ENCODE results near the gene B2M. TPM values are rescaled to one million over a fixed set of nuclear protein-coding genes. Genes with fewer than 3 reads are reported as not detected.
"Not testable (repeated sequence)": the region's sequence is repeated elsewhere in the genome, so short reads cannot be mapped to it uniquely, and the experiment has no call there.

Gene B2M
- total RNA-seq, 2 experiments from 2014 or later: 6,300 to 6,473 TPM

DNA sequence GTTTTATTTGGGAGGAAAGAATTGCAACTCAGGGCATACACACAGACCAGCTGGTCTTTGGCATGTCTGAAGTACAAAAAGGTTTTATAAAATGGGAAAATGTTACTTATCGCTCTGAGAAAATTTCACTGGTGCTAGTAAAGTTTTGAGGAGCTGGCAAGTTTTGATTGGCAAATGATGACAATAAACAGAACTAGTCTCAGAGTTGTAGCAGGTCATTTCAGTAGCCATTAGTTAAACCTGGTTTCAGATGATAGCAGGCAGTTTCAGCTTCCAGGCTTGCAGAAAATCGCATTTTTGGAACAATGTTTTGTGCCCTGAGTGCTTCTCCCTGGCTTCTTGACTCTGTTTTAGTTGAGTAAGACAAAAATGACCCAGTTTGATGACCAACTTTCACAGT, 10.7 kb downstream of the B2M start:
- H3K27ac Mint-ChIP-seq: peak overlapping the region; percentile 94
- no peak for DNase-seq
- H3K4me3 Mint-ChIP-seq: peak overlapping the region; percentile 12
- H3K36me3 Mint-ChIP-seq (ENCODE audit: low read depth): peaks cover 44% of the 10 kb centered on the region
- H3K9me3 Mint-ChIP-seq (ENCODE audit: insufficient read depth): no peaks in the 10 kb centered on the region
- ATAC-seq: no peak
- CTCF ChIA-PET: interaction anchor here (1.3 to 18.3 kb wide), 4 partner anchors 9 to 54 kb away, joined by 3 to 476 read pairs (median 152); partner anchors contain the start of genes B2M, PATL2, SPG11 and TRIM69
- POLR2A ChIA-PET: interaction anchor here (20.7 to 21.4 kb wide), 3 partner anchors 7 to 46 kb away, joined by 1989 to 2005 read pairs (median 2005); partner anchors contain the start of genes B2M, PATL2, SPG11 and TRIM69
- H3K4me1 Mint-ChIP-seq (ENCODE audit: low read depth): peaks cover 89% of the 10 kb centered on the region
- no peaks in the 10 kb centered on the region for H3K27me3 Mint-ChIP-seq (ENCODE audit: low read depth)

DNA sequence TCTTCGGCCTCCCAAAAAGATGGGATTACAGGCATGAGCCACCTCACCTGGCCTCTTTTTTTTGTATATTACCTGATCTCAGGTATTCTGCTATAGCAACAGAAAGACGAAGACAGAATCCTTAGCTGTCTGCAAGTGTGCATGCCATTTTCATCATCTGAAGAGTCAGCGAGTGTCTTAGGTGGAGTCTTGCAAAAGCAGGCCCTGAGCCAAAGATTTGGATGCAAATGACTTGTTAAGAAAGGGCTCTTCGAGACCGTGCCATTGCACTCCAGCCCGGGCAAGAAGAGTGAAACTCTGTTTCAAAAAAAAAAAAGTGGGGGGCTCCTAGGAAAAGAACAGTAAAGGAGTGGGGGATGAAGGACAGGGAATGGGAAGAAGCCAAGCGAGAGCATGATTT, 14.8 kb downstream of the B2M start:
- ChIA-PET POLR2A (interaction anchor here (1.0 to 21.4 kb wide), 7 partner anchors 11 to 62 kb away, joined by 3 to 2005 read pairs (median 35); partner anchors contain the start of genes B2M, PATL2, SPG11 and TRIM69), CTCF (interaction anchor here (0.6 to 8.2 kb wide), 6 partner anchors 11 to 147 kb away, joined by 3 to 189 read pairs (median 35); partner anchors contain the start of genes B2M, PATL2, SPG11 and TRIM69)
- H3K9me3 Mint-ChIP-seq (ENCODE audit: insufficient read depth): no peaks in the 10 kb centered on the region
- ATAC-seq (no peak), DNase-seq (peak; percentile 51)
- H3K27ac Mint-ChIP-seq: peak overlapping the region; percentile 100
- H3K36me3 Mint-ChIP-seq (ENCODE audit: low read depth): peaks cover 25% of the 10 kb centered on the region
- peak overlapping the region; percentile 99 for H3K4me3 Mint-ChIP-seq
- peaks cover 69% of the 10 kb centered on the region for H3K4me1 Mint-ChIP-seq (ENCODE audit: low read depth)
- H3K27me3 Mint-ChIP-seq (ENCODE audit: low read depth): no peaks in the 10 kb centered on the region

GRCh38 chr15:44726568-44727484, 15.5 kb downstream of the B2M start:
- ATAC-seq: peak; percentile 63
- peaks cover 30% of the 10 kb centered on the region for H3K36me3 Mint-ChIP-seq (ENCODE audit: low read depth)
- CTCF ChIA-PET: interaction anchor here (0.6 to 8.2 kb wide), 7 partner anchors 8 to 148 kb away, joined by 3 to 189 read pairs (median 6); partner anchors contain the start of genes B2M, PATL2, SPG11 and TRIM69
- H3K27ac Mint-ChIP-seq: peak overlapping the region; percentile 100
- no peaks in the 10 kb centered on the region for H3K9me3 Mint-ChIP-seq (ENCODE audit: insufficient read depth)
- H3K4me3 Mint-ChIP-seq: peak overlapping the region; percentile 99
- no peaks in the 10 kb centered on the region for H3K27me3 Mint-ChIP-seq (ENCODE audit: low read depth)
- DNase-seq: peak; percentile 91
- H3K4me1 Mint-ChIP-seq (ENCODE audit: low read depth): peaks cover 69% of the 10 kb centered on the region
- POLR2A ChIA-PET: interaction anchor here (0.6 to 21.4 kb wide), 10 partner anchors 10 to 188 kb away, joined by 3 to 2005 read pairs (median 24); partner anchors contain the start of genes B2M, PATL2, SPG11 and TRIM69

DNA sequence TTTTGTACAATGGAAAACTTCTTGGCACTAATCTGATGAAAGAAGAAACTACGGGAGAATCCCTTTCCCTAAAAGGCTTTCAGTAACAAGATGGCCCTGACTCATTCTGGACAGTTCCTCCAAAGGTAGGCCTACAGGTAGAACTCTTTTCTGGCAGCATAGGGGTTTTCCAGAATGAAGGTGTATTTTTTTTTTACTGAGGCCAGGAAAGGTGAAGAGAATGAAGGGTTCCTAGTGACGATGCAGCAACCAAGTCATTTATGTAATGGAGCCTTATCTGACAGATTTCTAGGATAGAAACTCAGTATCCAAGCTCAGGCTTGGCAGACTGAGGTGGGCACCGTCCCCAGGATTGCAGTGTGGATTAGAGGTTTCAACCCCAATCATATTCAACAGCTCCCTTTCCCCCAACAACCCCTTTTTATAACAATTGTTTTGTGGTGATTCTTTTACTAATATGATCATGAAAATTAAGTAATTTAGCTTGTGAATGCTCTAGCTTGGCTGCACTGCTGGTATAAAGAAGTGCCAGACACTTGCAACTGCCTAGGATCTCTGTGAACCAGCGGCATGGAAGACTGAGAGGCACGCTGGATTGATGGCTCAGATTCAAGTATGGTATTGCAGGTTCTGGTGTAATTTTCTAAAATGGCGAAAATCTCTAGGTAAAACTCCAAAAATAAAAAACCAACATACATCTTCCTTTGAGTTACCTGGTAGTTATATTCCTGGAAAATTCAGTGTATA, 16.3 kb downstream of the B2M start:
- no peaks in the 10 kb centered on the region for H3K27me3 Mint-ChIP-seq (ENCODE audit: low read depth)
- peaks cover 71% of the 10 kb centered on the region for H3K4me1 Mint-ChIP-seq (ENCODE audit: low read depth)
- no peaks in the 10 kb centered on the region for H3K9me3 Mint-ChIP-seq (ENCODE audit: insufficient read depth)
- no peak for ATAC-seq
- H3K36me3 Mint-ChIP-seq (ENCODE audit: low read depth): peaks cover 39% of the 10 kb centered on the region
- H3K4me3 Mint-ChIP-seq: peak overlapping the region; percentile 99
- POLR2A ChIA-PET: interaction anchor here (0.6 to 21.4 kb wide), 11 partner anchors 9 to 191 kb away, joined by 3 to 2005 read pairs (median 8); partner anchors contain the start of genes B2M, EIF3J, PATL2 and SPG11
- CTCF ChIA-PET: interaction anchor here (1.2 to 8.2 kb wide), 7 partner anchors 9 to 64 kb away, joined by 4 to 189 read pairs (median 6); partner anchors contain the start of genes B2M, PATL2, SPG11 and TRIM69
- DNase-seq: no peak
- peak overlapping the region; percentile 100 for H3K27ac Mint-ChIP-seq

DNA sequence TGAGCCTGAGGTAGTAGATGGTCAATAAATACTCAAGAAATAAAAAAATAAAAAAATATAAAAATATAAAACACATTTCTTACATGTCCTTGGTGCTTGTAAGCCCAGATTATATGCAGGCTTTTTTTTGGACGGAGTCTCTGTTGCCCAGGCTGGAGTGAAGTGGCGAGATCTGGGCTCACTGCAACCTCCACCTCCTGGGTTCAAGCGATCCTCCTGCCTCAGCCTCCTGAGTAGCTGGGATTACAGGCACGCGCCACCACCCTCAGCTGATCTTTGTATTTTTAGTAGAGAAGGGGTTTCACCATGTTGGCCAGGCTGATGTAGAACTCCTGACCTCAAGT, 16.9 kb downstream of the B2M start:
- not testable (repeated sequence) for DNase-seq; H3K9me3 Mint-ChIP-seq (ENCODE audit: insufficient read depth); ATAC-seq; H3K27me3 Mint-ChIP-seq (ENCODE audit: low read depth)
- H3K27ac Mint-ChIP-seq: peak overlapping the region; percentile 100
- peaks cover 39% of the 10 kb centered on the region for H3K36me3 Mint-ChIP-seq (ENCODE audit: low read depth)
- POLR2A ChIA-PET: interaction anchor here (0.8 to 21.4 kb wide), 14 partner anchors 9 to 191 kb away, joined by 3 to 2005 read pairs (median 8); partner anchors contain the start of genes B2M, EIF3J, PATL2 and SPG11
- peak overlapping the region; percentile 99 for H3K4me3 Mint-ChIP-seq
- CTCF ChIA-PET: interaction anchor here (0.8 to 8.2 kb wide), 11 partner anchors 8 to 182 kb away, joined by 3 to 189 read pairs (median 5); partner anchors contain the start of genes B2M, PATL2, SPG11 and TRIM69
- H3K4me1 Mint-ChIP-seq (ENCODE audit: low read depth): peaks cover 71% of the 10 kb centered on the region

DNA sequence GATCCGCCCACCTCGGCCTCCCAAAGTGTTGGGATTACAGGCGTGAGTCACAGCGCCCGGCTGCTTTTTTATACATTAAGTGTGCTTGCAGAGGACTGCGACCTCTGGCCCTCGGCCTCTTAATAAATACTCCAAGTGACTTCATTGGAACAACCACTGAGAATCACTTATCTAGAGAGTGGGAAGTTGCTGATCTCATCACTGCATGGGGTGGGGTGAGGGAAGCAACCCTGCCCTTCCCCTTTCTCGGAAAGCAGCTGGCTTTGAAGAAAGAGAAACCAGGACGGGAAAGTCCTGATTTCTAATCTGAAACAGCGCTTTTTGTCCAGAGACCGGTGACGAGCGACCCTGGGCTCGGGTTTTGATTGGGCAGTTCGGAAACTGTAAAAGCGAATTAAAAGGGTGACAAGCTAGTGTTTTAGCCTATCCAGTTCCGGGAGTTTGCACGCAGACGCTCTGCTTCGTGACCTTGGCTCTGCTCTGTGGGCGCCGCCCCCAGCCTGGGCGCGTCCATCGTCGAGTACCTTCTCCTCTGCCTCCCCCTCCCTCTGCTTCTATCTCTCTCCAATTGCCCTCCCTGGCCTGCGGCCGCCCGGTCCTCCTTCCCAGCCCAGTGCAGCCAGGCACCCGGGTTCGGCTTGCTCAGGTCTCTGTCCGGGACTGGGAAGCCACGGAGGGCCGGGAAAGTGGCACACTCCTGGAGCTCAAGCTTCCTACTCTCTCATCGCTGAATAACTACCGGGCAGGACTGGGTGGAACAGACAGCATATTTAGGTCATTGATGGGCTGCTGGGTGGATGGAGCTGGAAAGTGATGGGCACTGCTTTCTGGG, 17.5 kb downstream of the B2M start:
- ChIA-PET POLR2A (interaction anchor here (0.8 to 21.4 kb wide), 18 partner anchors 8 to 301 kb away, joined by 3 to 2005 read pairs (median 5); partner anchors contain the start of genes B2M, CTDSPL2, EIF3J and PATL2), CTCF (interaction anchor here (0.8 to 8.2 kb wide), 11 partner anchors 8 to 183 kb away, joined by 3 to 189 read pairs (median 5); partner anchors contain the start of genes B2M, PATL2, SPG11 and TRIM69)
- ATAC-seq (peak; percentile 82), DNase-seq (peak; percentile 98)
- Mint-ChIP-seq H3K4me1 (ENCODE audit: low read depth) (peaks cover 72% of the 10 kb centered on the region), H3K27ac (peak overlapping the region; percentile 100), H3K27me3 (ENCODE audit: low read depth) (no peaks in the 10 kb centered on the region), H3K4me3 (peak overlapping the region; percentile 99), H3K9me3 (ENCODE audit: insufficient read depth) (no peaks in the 10 kb centered on the region), H3K36me3 (ENCODE audit: low read depth) (peaks cover 42% of the 10 kb centered on the region)

DNA sequence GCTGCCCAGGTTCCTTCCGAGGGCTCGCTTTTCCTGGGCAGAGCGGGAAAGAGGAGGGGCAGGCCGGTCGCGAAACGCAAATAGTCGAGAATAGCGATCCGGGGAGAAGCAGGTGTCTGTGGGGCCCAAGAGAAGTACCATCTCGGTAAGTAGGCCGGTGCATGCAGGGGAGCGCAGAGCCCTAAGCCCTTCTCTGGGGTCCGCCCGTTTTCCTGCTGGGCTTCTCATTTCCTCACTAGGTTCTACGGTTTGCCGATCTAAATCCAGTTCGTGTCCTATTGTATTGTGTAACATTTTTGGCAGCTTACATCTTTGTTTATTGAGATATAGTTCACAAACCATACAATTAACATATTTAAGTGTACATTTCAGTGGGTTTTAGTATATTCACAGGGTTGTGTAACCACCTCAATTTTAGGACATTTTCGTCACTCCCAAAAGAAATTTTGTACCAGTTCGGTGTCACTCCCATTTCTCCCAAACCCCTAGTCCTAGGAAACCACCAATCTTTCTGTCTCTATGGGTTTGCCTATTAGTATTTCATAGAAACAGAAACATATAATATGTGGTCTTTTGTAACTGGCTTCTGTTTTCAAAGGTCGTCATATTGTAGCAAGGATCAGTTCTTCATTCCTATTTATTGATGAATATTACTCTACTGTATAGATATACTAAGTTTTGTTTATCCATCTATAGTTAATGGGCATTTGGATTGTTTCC, 18.3 kb downstream of the B2M start:
- Mint-ChIP-seq H3K4me3 (peak overlapping the region; percentile 99), H3K27me3 (ENCODE audit: low read depth) (no peaks in the 10 kb centered on the region), H3K27ac (peak overlapping the region; percentile 100), H3K4me1 (ENCODE audit: low read depth) (peaks cover 70% of the 10 kb centered on the region), H3K36me3 (ENCODE audit: low read depth) (peaks cover 39% of the 10 kb centered on the region), H3K9me3 (ENCODE audit: insufficient read depth) (no peaks in the 10 kb centered on the region)
- POLR2A ChIA-PET: interaction anchor here (0.8 to 21.4 kb wide), 18 partner anchors 7 to 302 kb away, joined by 3 to 2005 read pairs (median 5); partner anchors contain the start of genes B2M, CTDSPL2, EIF3J and PATL2
- peak; percentile 63 for DNase-seq
- CTCF ChIA-PET: interaction anchor here (0.8 to 8.2 kb wide), 9 partner anchors 7 to 151 kb away, joined by 3 to 189 read pairs (median 6); partner anchors contain the start of genes B2M, PATL2, SPG11 and TRIM69
- peak; percentile 8 for ATAC-seq

- H3K4me3 Mint-ChIP-seq: peak overlapping the region; percentile 78
- peak overlapping the region; percentile 97 for H3K27ac Mint-ChIP-seq
- H3K36me3 Mint-ChIP-seq (ENCODE audit: low read depth): peaks cover 25% of the 10 kb centered on the region
- ChIA-PET POLR2A (interaction anchor here (1.3 to 21.4 kb wide), 7 partner anchors 7 to 137 kb away, joined by 3 to 2005 read pairs (median 22); partner anchors contain the start of genes B2M, PATL2 and SPG11), CTCF (interaction anchor here (0.6 to 7.0 kb wide), 14 partner anchors 8 to 188 kb away, joined by 3 to 301 read pairs (median 24); partner anchors contain the start of genes B2M, PATL2 and SPG11)
- H3K4me1 Mint-ChIP-seq (ENCODE audit: low read depth): peaks cover 75% of the 10 kb centered on the region
- ATAC-seq (no peak), DNase-seq (no peak)
- H3K27me3 Mint-ChIP-seq (ENCODE audit: low read depth): no peaks in the 10 kb centered on the region
- no peaks in the 10 kb centered on the region for H3K9me3 Mint-ChIP-seq (ENCODE audit: insufficient read depth)
Measured at GRCh38 chr15:44734839-44735481, 23.6 kb downstream of the B2M start.

DNA sequence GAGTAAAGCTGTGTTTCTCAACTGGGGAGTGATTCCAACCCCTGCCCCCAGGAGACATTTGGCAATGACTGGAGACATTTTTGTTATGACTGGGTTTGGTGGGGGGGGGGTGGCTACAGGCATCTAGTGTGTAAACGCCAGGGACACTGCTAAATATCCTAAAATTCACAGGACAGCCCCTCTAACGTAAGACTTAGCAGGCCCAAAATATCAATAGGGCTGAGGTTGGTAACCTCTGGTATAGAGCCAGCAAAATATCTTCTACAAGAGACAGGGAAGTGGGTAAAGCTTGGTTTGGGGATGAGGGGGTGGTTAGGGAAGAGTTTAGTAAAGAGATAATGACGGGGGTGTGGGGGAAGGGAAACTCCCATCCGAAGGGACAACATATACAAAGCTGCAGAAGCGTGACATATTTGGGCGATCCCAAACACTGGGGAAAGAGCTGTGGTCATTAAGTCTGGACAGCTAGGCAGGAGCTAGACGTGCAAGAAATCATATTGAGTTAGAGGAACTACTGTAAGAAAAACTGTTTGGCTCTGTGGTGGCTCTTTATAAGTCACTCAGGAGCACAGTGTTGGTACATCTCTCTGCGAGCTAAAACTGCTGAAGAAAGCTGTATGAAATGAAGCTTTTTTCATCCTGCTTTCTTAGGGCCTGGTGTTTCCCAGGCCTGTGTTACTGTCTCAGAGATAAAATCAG, 24.3 kb downstream of the B2M start:
- H3K4me3 Mint-ChIP-seq: peak overlapping the region; percentile 78
- DNase-seq: peak; percentile 60
- CTCF ChIA-PET: interaction anchor here (0.6 to 7.0 kb wide), 22 partner anchors 9 to 193 kb away, joined by 3 to 301 read pairs (median 6); partner anchors contain the start of genes B2M, PATL2 and SPG11
- H3K27me3 Mint-ChIP-seq (ENCODE audit: low read depth): no peaks in the 10 kb centered on the region
- H3K9me3 Mint-ChIP-seq (ENCODE audit: insufficient read depth): no peaks in the 10 kb centered on the region
- peaks cover 72% of the 10 kb centered on the region for H3K4me1 Mint-ChIP-seq (ENCODE audit: low read depth)
- peak overlapping the region; percentile 97 for H3K27ac Mint-ChIP-seq
- peaks cover 24% of the 10 kb centered on the region for H3K36me3 Mint-ChIP-seq (ENCODE audit: low read depth)
- POLR2A ChIA-PET: interaction anchor here (0.6 to 21.4 kb wide), 11 partner anchors 8 to 199 kb away, joined by 3 to 2005 read pairs (median 6); partner anchors contain the start of genes B2M, EIF3J, PATL2 and SPG11
- peak; percentile 52 for ATAC-seq
